ENCODE results near the gene C6orf120. TPM values are rescaled to one million over a fixed set of nuclear protein-coding genes. Genes with fewer than 3 reads are reported as not detected.

Gene C6orf120
- total and polyA plus RNA-seq, 9 of the 15 experiments (the other 6 are each of a cell fraction or from before 2014, with no cell fraction given) = 7.7 to 44.9 (median 34.8) TPM

GRCh38 chr6:169719117-169719516, 17.2 kb downstream of the C6orf120 start:
- H3K79me2 ChIP-seq (ENCODE audit: control insufficient read depth, insufficient read depth, low read length) = peaks cover 49% of the 10 kb centered on the region

GRCh38 chr6:169720207-169720855, 18.4 kb downstream of the C6orf120 start:
- Histone ChIP-seq H3K79me2 (ENCODE audit: control insufficient read depth, insufficient read depth, low read length) (peaks cover 49% of the 10 kb centered on the region), H3K9me3 (replicated peaks; ENCODE audit: control insufficient read depth, insufficient read depth, low read depth, low read length) (no peaks in the 10 kb centered on the region), H3K9me1 (ENCODE audit: control insufficient read depth, insufficient read depth, low read length) (no peaks in the 10 kb centered on the region), H3K4me2 (ENCODE audit: insufficient read depth, low read length) (no peak overlapping the region), H3K27ac (ENCODE audit: extremely low read depth, low read depth, low read length) (no peak overlapping the region), H3K36me3 (ENCODE audit: control insufficient read depth, insufficient read depth, low read length) (peaks cover 43% of the 10 kb centered on the region), H3K4me1 (replicated peaks in 1 of 2; ENCODE audit: control insufficient read depth in 2 of 2, insufficient read depth in 2 of 2, low read length in 2 of 2) (peaks cover 19 to 20% of the 10 kb centered on the region in 2 experiments), H3K27me3 (ENCODE audit: control insufficient read depth in 2 of 2, insufficient read depth in 2 of 2, low read length in 2 of 2) (no peaks in the 10 kb centered on the region), H4K20me1 (replicated peaks; ENCODE audit: control insufficient read depth, insufficient read depth, low read length) (peaks cover 6% of the 10 kb centered on the region), H3K9ac (ENCODE audit: insufficient read depth in 1 of 2, low read depth in 2 of 2, low read length in 2 of 2) (no peak overlapping the region), H3K4me3 (no peak overlapping the region), H2AFZ (ENCODE audit: low read depth, low read length) (no peak overlapping the region)
- in situ Hi-C loops (cut with MboI) = no loop called here
- POLR2A ChIA-PET = interaction anchor here (0.6 to 7.0 kb wide), 4 partner anchors 10 to 15 kb away, joined by 3 to 46 read pairs (median 4); no protein-coding TSS in a partner anchor
- CTCF ChIA-PET (ENCODE audit: low intra/inter-chr PET ratio) = no interaction called here
- BruUV-seq (replicated peaks) = no TSS peak
- ATAC-seq = no peak
- FAIRE-seq = no peak
- intact Hi-C loops (cut with micrococcal nuclease) = no loop called here
- no peak for DNase-seq (ENCODE audit: extremely low read depth in 1 of 4, low spot score in 3 of 4)
- TF ChIP-seq GATAD2A (IDR thresholded peaks at IDR 0.05) (no peak), CTCF (IDR thresholded peaks at IDR 0.05 in 2 of 3, conservative IDR thresholded peaks at IDR 0.05 in 1 of 3; ENCODE audit: insufficient read depth in 2 of 3, low read depth in 1 of 3, low read length in 3 of 3) (peak in 2 of 3 experiments; percentile 13 to 15; a peak in 1 of 6 replicates), GATAD2B (IDR thresholded peaks at IDR 0.05; ENCODE audit: borderline replicate concordance) (no peak)
- TF ChIP-seq, protein P1, sequence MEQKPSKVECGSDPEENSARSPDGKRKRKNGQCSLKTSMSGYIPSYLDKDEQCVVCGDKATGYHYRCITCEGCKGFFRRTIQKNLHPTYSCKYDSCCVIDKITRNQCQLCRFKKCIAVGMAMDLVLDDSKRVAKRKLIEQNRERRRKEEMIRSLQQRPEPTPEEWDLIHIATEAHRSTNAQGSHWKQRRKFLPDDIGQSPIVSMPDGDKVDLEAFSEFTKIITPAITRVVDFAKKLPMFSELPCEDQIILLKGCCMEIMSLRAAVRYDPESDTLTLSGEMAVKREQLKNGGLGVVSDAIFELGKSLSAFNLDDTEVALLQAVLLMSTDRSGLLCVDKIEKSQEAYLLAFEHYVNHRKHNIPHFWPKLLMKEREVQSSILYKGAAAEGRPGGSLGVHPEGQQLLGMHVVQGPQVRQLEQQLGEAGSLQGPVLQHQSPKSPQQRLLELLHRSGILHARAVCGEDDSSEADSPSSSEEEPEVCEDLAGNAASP (IDR thresholded peaks at IDR 0.05) = no peak
- WGBS (ENCODE audit: insufficient coverage, low coverage, missing lambda C conversion rate) = 93% methylated on average over 3 of the region's 3 CpGs

More at GRCh38 chr6:169719117-169719516, 17.2 kb downstream of the C6orf120 start:
- DNase-seq (ENCODE audit: extremely low read depth in 1 of 4, low spot score in 3 of 4) (no peak), FAIRE-seq (no peak), ATAC-seq (no peak)
- H3K9me1 ChIP-seq (ENCODE audit: control insufficient read depth, insufficient read depth, low read length) = no peaks in the 10 kb centered on the region
- H3K27me3 ChIP-seq (ENCODE audit: control insufficient read depth in 2 of 2, insufficient read depth in 2 of 2, low read length in 2 of 2) = no peaks in the 10 kb centered on the region
- 68% methylated on average over 4 of the region's 4 CpGs for WGBS (ENCODE audit: insufficient coverage, low coverage, missing lambda C conversion rate)
- peaks cover 55% of the 10 kb centered on the region for H3K36me3 ChIP-seq (ENCODE audit: control insufficient read depth, insufficient read depth, low read length)
- no peak overlapping the region for H3K4me2 ChIP-seq (ENCODE audit: insufficient read depth, low read length)
- H3K9ac ChIP-seq (ENCODE audit: insufficient read depth in 1 of 2, low read depth in 2 of 2, low read length in 2 of 2) = no peak overlapping the region
- in situ Hi-C loops (cut with MboI) = no loop called here
- H3K9me3 ChIP-seq (replicated peaks; ENCODE audit: control insufficient read depth, insufficient read depth, low read depth, low read length) = no peaks in the 10 kb centered on the region
- intact Hi-C loops (cut with micrococcal nuclease) = no loop called here
- ChIA-PET POLR2A (interaction anchor here (0.9 to 7.0 kb wide), 3 partner anchors 11 to 43 kb away, joined by 3 to 46 read pairs (median 4); no protein-coding TSS in a partner anchor), CTCF (ENCODE audit: low intra/inter-chr PET ratio) (no interaction called here)
- peaks cover 6% of the 10 kb centered on the region for H4K20me1 ChIP-seq (replicated peaks; ENCODE audit: control insufficient read depth, insufficient read depth, low read length)
- H3K27ac ChIP-seq (ENCODE audit: extremely low read depth, low read depth, low read length) = no peak overlapping the region
- no peak for TF ChIP-seq ATF7 (IDR thresholded peaks at IDR 0.05)
- TF ChIP-seq KLF13 (tag; IDR thresholded peaks at IDR 0.05; ENCODE audit: borderline replicate concordance, low read depth) = no peak
- H3K4me3 ChIP-seq = no peak overlapping the region
- TSS peak; percentile 1 for BruUV-seq (replicated peaks)
- no peak overlapping the region for H2AFZ ChIP-seq (ENCODE audit: low read depth, low read length)
- peaks cover 12 to 15% of the 10 kb centered on the region in 2 experiments for H3K4me1 ChIP-seq (replicated peaks in 1 of 2; ENCODE audit: control insufficient read depth in 2 of 2, insufficient read depth in 2 of 2, low read length in 2 of 2)

Measured in K562 (cell line).